Fibroblast of skin of back (primary cell): ENCODE measurements around the gene TMED3. TPM values are rescaled to one million over a fixed set of nuclear protein-coding genes. Genes with fewer than 3 reads are reported as not detected.
A peak's percentile ranks its signal among the peaks of the same experiment; 100 is the strongest.

Experiments
- DNase-seq: peaks from one replicate; pipeline ENCODE4 v3.0.0-alpha.2; 2013
- polyA plus RNA-seq, 2 experiments: library from polyadenylated mRNA; unstranded; fragments of 120-200 nt; gene quantifications; one replicate each; pipeline ENCODE4 v1.2.1, GENCODE V29; 2013; ENCODE audit not compliant: insufficient read length in 2 of 2

The TMED3 gene
- polyA plus RNA-seq (2013, experiment 1 of 2; ENCODE audit: insufficient read length), result 136 TPM
- 136 TPM for polyA plus RNA-seq (2013, experiment 2 of 2; ENCODE audit: insufficient read length)

DNA sequence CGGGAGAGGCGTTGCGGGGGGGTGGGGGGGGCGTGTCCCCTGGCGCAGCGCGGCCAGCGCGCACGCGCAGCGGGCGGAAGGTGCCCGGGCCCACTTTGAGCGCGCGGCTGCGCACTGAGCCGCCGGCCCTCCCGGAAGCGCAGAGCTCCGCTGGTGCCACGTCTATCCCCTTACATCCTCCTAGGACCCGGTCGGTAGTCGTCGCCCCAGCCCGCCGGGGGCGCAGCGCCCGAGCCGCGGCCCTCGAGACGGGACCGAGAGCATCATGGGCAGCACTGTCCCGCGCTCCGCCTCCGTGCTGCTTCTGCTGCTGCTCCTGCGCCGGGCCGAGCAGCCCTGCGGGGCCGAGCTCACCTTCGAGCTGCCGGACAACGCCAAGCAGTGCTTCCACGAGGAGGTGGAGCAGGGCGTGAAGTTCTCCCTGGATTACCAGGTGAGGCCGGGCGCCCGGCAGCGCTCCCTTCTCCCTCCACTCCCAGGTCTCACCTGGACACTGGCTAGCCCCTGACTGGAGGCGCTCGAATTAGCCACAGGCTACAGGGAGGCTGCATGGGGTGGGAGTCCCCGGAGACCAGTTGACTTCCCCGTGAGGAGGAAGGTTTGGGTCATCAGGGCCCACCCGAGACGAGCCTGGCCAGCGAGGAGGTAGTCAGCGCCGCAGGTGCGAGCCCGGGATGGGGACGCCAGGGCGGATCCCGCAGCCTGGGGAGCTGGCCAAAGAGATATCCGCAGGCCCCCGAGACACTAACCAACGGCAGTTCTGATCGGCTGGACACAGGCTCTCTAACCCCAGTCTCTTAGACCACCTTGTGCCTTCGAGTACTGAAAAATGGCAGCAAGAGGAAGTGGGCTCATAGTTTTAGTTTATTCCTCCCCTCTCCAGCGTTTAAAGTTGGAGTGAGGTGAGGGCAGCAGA lies at the start of gene TMED3:
TSS of gene TMED3 (plus strand) at position 128 of the 916 bp plus-strand sequence. CDS start at position 266, 138 bp downstream.
- peak; percentile 89 for DNase-seq

DNA sequence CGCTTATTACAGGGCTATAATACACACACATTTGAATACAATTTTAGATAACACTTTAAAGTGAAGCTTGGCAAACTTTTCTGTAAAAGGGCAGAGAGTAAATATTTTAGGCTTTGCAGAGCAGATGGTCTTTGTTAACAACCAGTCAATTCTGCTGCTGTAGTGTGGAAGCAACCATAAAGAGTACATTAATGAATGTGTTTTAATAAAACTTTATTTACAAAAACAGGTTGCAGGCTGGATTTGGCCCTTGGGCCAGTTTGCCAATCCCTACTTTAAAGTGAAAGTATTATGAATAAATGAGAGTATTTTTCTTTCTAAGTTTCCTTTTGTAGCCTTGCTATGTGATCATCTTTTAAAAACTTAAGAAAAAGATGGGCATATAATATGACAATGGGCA lies 49.1 kb upstream of the TMED3 start:
- no peak for DNase-seq

DNA sequence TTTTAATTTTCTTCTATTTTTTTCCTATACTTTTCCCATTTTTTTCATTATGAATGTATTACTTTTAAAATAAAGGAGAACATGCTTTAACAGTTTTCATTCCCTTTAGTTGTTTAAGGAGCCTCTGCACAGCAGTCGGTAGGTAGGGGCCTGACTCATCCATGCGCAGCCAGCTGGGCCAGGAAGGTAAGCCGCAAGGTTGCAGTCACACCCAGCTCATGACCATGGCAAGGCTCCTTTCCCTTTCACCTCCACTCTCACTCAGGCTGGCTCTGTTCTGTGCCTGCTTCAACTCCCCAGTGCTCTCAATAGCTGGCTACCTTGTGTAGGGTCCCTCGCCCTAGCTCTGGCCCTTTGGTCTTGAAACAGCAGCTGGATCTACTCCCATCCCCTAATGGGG lies 45.7 kb upstream of the TMED3 start:
- DNase-seq, result no peak

GRCh38 chr15:79265987-79266579 lies 44.8 kb upstream of the TMED3 start:
- no peak for DNase-seq

DNA sequence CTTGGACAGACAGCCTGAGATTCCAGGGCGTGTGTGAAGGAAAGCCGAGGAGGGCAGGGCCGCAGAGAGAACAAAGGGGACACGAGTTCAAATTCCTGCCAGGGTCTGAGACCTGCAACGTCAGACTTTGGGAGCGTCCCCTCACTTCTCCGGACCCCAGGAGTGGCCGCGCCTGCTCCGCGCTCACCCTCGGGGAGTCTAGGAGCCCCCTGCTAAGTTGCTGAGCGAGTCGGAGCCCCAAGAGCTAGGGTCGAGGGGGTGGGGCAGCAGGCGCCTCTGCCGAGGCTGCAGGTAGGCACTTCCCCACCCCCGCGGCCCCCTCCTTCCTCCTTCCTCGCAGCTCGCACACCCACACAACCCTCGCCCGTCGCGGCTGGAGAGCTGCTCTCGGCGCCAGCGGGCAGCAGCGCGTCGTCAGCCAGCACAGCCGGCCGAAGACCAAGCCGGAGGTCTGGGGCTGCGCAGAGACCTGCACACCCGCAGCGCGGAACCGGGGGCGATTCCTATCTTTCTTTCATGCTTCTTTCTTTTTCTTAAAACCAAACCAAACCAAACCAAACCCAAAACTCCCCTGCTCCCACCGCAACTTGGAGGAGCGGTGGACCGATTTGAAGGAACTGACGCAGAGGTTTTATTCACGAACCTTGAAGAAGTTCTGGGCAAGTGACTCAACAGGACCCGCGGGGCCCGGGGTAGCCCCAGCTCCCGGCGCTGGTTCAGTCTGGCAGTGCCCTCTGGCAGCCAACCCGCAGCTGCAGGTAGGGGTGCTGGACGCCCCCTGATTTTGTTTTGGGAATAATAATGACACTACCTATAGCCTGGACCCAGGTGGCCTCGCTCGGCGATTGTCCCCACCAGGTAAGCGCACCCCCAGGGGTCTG lies 28.3 kb upstream of the TMED3 start, which contains the start of gene ANKRD34C:
TSS of gene ANKRD34C (plus strand) at position 352 of the 881 bp plus-strand sequence. CDS start 10,563 bp downstream, outside the sequence.
- DNase-seq, result no peak

- peak; percentile 55 for DNase-seq
These were observed 27.5 kb upstream of the TMED3 start for GRCh38 chr15:79283252-79284048.

GRCh38 chr15:79290642-79291275 lies 20.2 kb upstream of the TMED3 start:
- DNase-seq, result no peak

GRCh38 chr15:79292011-79292410 lies 18.9 kb upstream of the TMED3 start:
- DNase-seq, result no peak

GRCh38 chr15:79294075-79294474 lies 16.8 kb upstream of the TMED3 start:
- DNase-seq, result no peak

DNA sequence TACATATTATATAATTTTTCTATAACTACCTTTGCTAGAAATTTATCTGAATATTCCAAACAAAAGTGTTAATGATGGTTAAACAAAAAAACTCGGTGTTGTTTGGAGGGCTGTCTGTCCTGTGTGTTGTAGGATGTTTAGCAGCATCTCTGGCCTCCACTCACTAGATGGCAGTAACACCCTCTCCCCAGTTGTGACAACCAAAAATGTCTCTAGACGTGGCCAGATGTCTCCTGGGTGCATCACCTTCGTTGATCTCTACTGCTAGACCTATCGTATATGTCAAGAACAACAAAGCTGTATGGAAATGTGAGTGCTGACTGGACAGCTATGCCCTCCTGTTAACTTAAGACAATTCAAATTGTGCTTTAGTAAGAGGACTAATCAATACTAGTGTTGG lies 14.3 kb upstream of the TMED3 start:
- no peak for DNase-seq

GRCh38 chr15:79299126-79299840 lies 11.6 kb upstream of the TMED3 start:
- DNase-seq, result no peak

DNA sequence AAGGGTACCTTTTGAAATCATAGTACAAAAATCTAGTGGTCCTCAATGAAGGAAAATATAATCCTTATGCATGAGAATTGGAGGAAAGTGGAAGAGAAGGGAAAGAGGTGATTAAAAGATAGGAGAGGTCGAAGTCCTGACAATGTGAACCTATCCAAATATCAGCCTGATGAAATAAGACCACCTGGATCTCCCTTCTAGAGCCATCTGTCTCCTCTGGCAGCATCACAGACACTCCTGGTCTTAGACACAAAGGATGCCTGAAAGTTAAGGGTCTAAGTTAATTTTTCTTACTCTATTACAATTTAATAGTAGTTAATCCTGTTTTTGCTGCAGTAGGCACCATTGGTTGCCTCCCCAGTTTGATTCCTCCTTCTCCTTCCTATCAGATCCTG lies 11.1 kb upstream of the TMED3 start:
- DNase-seq, result no peak

DNA sequence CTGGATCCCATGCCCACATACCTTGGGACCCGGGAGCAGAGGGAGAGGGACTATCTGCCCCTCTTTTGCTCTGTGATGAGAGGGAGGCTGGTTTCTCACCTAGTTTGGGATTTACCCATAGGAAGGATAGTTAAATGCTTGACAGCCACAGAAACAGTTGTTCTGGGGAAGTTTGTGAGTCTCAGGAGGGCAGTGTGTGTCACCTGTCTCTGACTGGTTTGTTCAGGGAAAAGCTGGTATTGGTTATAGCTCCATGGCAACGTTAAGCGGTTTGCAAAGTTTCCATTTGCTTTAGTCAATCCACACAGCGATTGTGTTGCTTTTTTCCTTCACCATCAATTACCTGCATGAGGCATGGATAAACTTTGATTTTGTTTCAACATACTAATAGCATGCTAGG lies 3.7 kb upstream of the TMED3 start:
- DNase-seq, result no peak

DNA sequence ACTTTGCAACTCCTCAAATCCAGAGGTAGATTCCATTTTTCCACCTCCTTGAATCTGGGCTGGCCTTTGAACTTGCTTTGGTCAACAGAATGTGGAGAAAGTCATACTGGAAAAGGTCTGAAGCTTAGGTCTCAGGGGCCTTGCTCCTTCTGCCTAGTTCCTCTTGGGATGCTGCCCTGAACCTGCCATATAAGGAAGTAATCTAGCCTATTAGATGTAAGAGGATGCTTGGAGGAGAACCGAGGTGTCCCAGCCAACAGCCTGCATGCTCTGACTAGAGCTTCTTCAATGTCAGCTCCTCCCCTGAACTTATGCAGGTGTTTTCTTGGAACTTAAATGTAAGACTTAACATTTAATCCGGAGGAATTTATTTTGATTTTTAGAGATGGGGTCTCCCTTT lies 2.0 kb upstream of the TMED3 start:
- DNase-seq, result no peak

DNA sequence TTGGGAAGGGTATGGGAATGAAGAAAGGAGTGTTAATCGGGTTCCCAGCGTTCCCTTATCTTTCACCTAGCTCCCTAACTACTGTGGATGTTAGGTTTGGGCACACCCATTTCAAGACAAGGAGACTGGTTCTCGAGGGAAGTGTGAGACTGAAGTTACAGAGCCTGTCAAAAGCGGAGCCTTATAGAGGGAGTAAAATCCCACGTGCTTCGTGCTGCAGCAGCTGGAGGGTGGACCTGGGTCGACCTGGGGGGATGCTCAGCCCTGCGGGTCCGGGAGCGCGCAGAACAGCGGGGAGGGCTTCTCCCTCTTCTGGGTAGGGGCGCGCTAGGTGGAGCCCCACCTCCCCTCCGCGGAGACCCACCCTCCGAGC lies 314 bp upstream of the TMED3 start:
- peak; percentile 41 for DNase-seq

GRCh38 chr15:79311901-79312553 lies 1.1 kb downstream of the TMED3 start:
- no peak for DNase-seq

DNA sequence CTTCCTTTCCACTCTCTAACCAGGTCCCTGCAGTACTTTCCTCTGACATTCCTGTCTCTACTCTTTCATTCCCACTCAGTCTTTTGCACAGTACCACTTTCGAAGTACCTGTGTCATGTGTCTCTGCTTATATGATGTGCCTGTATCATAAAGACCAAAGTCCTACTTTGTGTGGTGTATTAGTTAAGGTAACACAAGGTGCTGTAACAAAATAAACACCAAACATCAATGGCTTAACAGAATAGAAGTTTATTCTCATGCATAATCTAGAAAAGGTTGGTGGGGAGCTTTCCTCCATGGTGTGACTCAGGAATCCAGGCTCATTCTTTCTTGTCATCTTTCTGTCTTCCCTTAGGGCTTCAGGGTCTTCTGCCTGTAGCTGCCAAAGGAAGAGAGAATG lies 3.3 kb downstream of the TMED3 start:
- DNase-seq, result no peak

- DNase-seq, result no peak
These were observed 3.9 kb downstream of the TMED3 start for GRCh38 chr15:79314811-79315210.

DNA sequence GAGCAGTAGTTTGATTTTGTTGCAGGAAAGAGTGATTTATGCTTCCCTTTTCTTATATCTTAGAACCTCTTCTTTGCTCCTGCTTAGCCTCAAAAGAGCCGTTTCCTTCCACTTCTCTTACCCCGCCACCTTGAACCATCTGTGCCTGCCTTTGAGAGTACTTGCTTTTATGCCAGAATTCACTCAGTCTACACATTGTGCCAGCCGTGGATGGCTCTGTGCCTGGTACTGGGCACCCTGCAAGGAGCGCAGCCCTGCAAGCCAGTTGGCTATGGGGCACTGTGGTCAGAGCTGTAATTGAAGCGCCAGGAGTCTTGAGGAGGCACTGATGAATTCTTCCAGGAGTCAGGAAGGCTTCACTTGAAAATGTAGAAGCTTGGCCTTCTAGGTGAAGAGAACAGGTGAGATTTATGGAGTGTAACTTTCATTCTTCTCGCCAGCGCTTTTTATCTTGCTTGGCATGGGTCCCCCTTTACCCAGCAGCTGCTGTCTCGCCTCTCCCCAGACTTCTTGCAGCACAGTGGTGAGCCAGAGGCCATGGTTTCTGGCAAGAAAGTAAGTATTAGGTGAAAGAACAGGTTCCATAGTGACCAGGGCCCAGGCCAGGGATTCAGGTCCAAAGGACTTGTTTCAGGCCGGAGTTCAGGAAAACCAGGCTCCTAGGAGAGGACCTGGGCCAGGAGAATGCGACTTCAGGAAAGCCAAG lies 4.9 kb downstream of the TMED3 start:
- no peak for DNase-seq

DNA sequence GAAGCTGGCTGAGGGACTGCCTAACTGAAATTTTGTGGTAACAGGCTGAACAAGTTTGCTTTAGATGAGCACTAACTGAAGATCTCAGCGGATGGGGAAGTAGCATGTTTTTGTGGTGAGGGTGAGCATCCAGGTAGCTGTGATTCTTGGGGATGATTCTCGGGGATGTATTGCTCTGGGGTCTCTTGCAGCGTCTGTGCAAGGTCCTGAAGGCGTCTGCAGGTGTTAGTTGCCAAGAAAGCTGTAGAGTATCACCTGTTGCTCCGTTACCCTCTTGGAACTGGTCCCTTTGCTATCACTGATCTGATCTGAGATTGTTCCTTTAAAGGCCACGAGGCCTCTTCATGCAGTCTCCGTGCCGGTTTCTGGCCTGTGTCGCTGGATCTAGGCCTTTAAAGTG lies 6.0 kb downstream of the TMED3 start:
- DNase-seq, result no peak
